Fibroblast of upper back skin (primary cell): ENCODE results near the gene HCN4.

Experiments used
- DNase-seq: peaks from one replicate; pipeline ENCODE4 v3.0.0-alpha.2; 2013

The HCN4 gene

GRCh38 chr15:73293773-73294172 is 75.0 kb downstream of the HCN4 start:
- no peak for DNase-seq

GRCh38 chr15:73291441-73291840 is 77.3 kb downstream of the HCN4 start:
- no peak for DNase-seq

GRCh38 chr15:73287019-73287418 is 81.7 kb downstream of the HCN4 start:
- no peak for DNase-seq

GRCh38 chr15:73286311-73286710 is 82.4 kb downstream of the HCN4 start:
- DNase-seq = peak; percentile 19

GRCh38 chr15:73284090-73284716 is 84.6 kb downstream of the HCN4 start:
- DNase-seq = peak; percentile 20

GRCh38 chr15:73283366-73283962 is 85.3 kb downstream of the HCN4 start:
- no peak for DNase-seq

GRCh38 chr15:73282567-73283365 is 86.0 kb downstream of the HCN4 start:
- no peak for DNase-seq

- no peak for DNase-seq
These were observed 92.9 kb downstream of the HCN4 start for GRCh38 chr15:73275862-73276261.

GRCh38 chr15:73273181-73274002 is 95.4 kb downstream of the HCN4 start:
- peak; percentile 64 for DNase-seq

- DNase-seq = no peak
These were observed 98.2 kb downstream of the HCN4 start for GRCh38 chr15:73270366-73271097.
